ENCODE measurements around the gene GTF2H2C. TPM values are rescaled to one million over a fixed set of nuclear protein-coding genes. Genes with fewer than 3 reads are reported as not detected.

GTF2H2C gene
- total RNA-seq, 2 donors from 2014 or later, result 47.9 to 48.5 TPM

DNA sequence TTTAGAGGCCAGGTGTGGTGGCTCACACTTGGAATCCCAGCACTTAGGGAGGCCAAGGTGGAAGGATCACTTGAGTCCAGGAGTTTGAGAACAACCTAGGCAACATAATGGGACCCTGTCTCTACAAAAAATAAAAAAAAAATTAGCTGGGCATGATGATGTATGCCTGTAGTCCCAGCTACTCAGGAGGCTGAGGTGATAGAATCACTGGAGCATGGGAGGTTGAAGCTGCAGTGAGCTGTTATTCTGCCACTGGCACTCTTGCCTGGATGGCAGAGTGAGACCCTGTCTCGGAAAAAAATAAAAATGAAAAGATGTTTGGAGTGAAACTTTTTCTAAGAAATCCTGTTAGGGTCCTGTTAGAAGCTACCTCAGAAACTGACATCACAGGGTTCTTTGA, 43.2 kb upstream of the GTF2H2C start:
- no peaks in the 10 kb centered on the region for H3K27me3 ChIP-seq (ENCODE audit: control insufficient read depth, insufficient read depth, low read length, poor library complexity, severe bottlenecking)
- Mint-ChIP-seq H3K36me3 (ENCODE audit: low read depth) (peaks cover 61% of the 10 kb centered on the region), H3K4me1 (peaks cover 36% of the 10 kb centered on the region), H3K9me3 (peaks cover 20% of the 10 kb centered on the region), H3K27me3 (ENCODE audit: insufficient read depth) (no peaks in the 10 kb centered on the region), H3K4me3 (no peak overlapping the region), H3K27ac (no peak overlapping the region)
- no peak overlapping the region for H3K9ac ChIP-seq (ENCODE audit: extremely low read depth, low read length, poor library complexity, severe bottlenecking)
- no peak overlapping the region for H3K4me3 ChIP-seq (ENCODE audit: low read length)
- peaks cover 53% of the 10 kb centered on the region for H3K36me3 ChIP-seq (ENCODE audit: control insufficient read depth, insufficient read depth, low read length)
- TF ChIP-seq, protein P1, sequence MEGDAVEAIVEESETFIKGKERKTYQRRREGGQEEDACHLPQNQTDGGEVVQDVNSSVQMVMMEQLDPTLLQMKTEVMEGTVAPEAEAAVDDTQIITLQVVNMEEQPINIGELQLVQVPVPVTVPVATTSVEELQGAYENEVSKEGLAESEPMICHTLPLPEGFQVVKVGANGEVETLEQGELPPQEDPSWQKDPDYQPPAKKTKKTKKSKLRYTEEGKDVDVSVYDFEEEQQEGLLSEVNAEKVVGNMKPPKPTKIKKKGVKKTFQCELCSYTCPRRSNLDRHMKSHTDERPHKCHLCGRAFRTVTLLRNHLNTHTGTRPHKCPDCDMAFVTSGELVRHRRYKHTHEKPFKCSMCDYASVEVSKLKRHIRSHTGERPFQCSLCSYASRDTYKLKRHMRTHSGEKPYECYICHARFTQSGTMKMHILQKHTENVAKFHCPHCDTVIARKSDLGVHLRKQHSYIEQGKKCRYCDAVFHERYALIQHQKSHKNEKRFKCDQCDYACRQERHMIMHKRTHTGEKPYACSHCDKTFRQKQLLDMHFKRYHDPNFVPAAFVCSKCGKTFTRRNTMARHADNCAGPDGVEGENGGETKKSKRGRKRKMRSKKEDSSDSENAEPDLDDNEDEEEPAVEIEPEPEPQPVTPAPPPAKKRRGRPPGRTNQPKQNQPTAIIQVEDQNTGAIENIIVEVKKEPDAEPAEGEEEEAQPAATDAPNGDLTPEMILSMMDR (conservative IDR thresholded peaks at IDR 0.05), result no peak
- H3K9me3 ChIP-seq (ENCODE audit: control insufficient read depth, low read length), result no peaks in the 10 kb centered on the region
- DNase-seq, result no peak
- peaks cover 16% of the 10 kb centered on the region for H3K4me1 ChIP-seq (ENCODE audit: control insufficient read depth, insufficient read depth, low read length)
- 92 to 100% methylated on average over 1 of the region's 1 CpG for WGBS, 2 experiments (ENCODE audit: insufficient coverage in 1 of 2, insufficient read length in 1 of 2)
- no peak overlapping the region for H3K27ac ChIP-seq (ENCODE audit: low read depth, low read length)

GRCh38 chr5:69517763-69518212, 42.2 kb upstream of the GTF2H2C start:
- no peak overlapping the region for H3K4me3 ChIP-seq (ENCODE audit: low read length)
- H3K9ac ChIP-seq (ENCODE audit: extremely low read depth, low read length, poor library complexity, severe bottlenecking), result no peak overlapping the region
- DNase-seq, result no peak
- H3K27ac Mint-ChIP-seq, result peak overlapping the region; percentile 72
- H3K9me3 Mint-ChIP-seq, result peaks cover 20% of the 10 kb centered on the region
- H3K9me3 ChIP-seq (ENCODE audit: control insufficient read depth, low read length), result no peaks in the 10 kb centered on the region
- peaks cover 31% of the 10 kb centered on the region for H3K4me1 Mint-ChIP-seq
- H3K36me3 ChIP-seq (ENCODE audit: control insufficient read depth, insufficient read depth, low read length), result peaks cover 63% of the 10 kb centered on the region
- no peaks in the 10 kb centered on the region for H3K27me3 ChIP-seq (ENCODE audit: control insufficient read depth, insufficient read depth, low read length, poor library complexity, severe bottlenecking)
- 85 to 100% methylated on average over 2 to 4 of the region's 4 CpGs for WGBS, 2 experiments (ENCODE audit: insufficient coverage in 1 of 2, insufficient read length in 1 of 2)
- TF ChIP-seq, protein P1 (conservative IDR thresholded peaks at IDR 0.05), result no peak
- no peaks in the 10 kb centered on the region for H3K27me3 Mint-ChIP-seq (ENCODE audit: insufficient read depth)
- no peak overlapping the region for H3K4me3 Mint-ChIP-seq
- peaks cover 59% of the 10 kb centered on the region for H3K36me3 Mint-ChIP-seq (ENCODE audit: low read depth)
- H3K27ac ChIP-seq (ENCODE audit: low read depth, low read length), result no peak overlapping the region
- peaks cover 16% of the 10 kb centered on the region for H3K4me1 ChIP-seq (ENCODE audit: control insufficient read depth, insufficient read depth, low read length)

- no peaks in the 10 kb centered on the region for H3K27me3 Mint-ChIP-seq (ENCODE audit: insufficient read depth)
- peaks cover 16% of the 10 kb centered on the region for H3K9me3 Mint-ChIP-seq
- Histone ChIP-seq H3K9ac (ENCODE audit: extremely low read depth, low read length, poor library complexity, severe bottlenecking) (no peak overlapping the region), H3K27ac (ENCODE audit: low read depth, low read length) (no peak overlapping the region), H3K9me3 (ENCODE audit: control insufficient read depth, low read length) (no peaks in the 10 kb centered on the region), H3K36me3 (ENCODE audit: control insufficient read depth, insufficient read depth, low read length) (peaks cover 57% of the 10 kb centered on the region), H3K27me3 (ENCODE audit: control insufficient read depth, insufficient read depth, low read length, poor library complexity, severe bottlenecking) (no peaks in the 10 kb centered on the region), H3K4me3 (ENCODE audit: low read length) (no peak overlapping the region), H3K4me1 (ENCODE audit: control insufficient read depth, insufficient read depth, low read length) (peaks cover 6% of the 10 kb centered on the region)
- TF ChIP-seq, protein P1 (conservative IDR thresholded peaks at IDR 0.05), result no peak
- DNase-seq, result no peak
- peaks cover 20% of the 10 kb centered on the region for H3K4me1 Mint-ChIP-seq
- peak overlapping the region; percentile 66 for H3K27ac Mint-ChIP-seq
- no peak overlapping the region for H3K4me3 Mint-ChIP-seq
- WGBS, 2 experiments (ENCODE audit: insufficient coverage in 1 of 2, insufficient read length in 1 of 2), result 90% methylated on average over 2 of the region's 2 CpGs; no CpG with 5 or more reads in 1 of the 2 experiments
- H3K36me3 Mint-ChIP-seq (ENCODE audit: low read depth), result peaks cover 54% of the 10 kb centered on the region
Measured at GRCh38 chr5:69519285-69519684, 40.7 kb upstream of the GTF2H2C start.

Measured in endodermal cell (in vitro differentiated cells).